Natural killer cell treated with Interleukin-12 subunit alpha and Interleukin-12 subunit beta and Interleukin-15 and Interleukin-18, amount 100 ng/mL, for 72 hours (primary cell): ENCODE data around the gene ARHGAP29. TPM values are rescaled to one million over a fixed set of nuclear protein-coding genes. Genes with fewer than 3 reads are reported as not detected.

ENCODE experiments used
- ATAC-seq, 2 donors: fragments of 150-1000 bp; cut with Tn5 transposase in 1 of 2; sonication (Bioruptor Pico), chemical (Tn5 transposase) in 1 of 2; 2 replicates each; pipeline ENCODE4 v1.10.0; 2021
- DNase-seq: peaks from one replicate; pipeline ENCODE4 v3.0.0; 2022; ENCODE audit warnings: low spot score
- H3K27ac Mint-ChIP-seq, 2 donors: 1 replicate in 1 of 2; 2 replicates in 1 of 2; pipeline ENCODE4 v1.8.0; 2022; ENCODE audit warnings: mixed read lengths in 2 of 2, mild to moderate bottlenecking in 1 of 2, moderate library complexity in 1 of 2
- H3K27me3 Mint-ChIP-seq, 2 donors: 1 replicate in 1 of 2; 2 replicates in 1 of 2; pipeline ENCODE4 v1.8.0; 2022; ENCODE audit warnings: mixed read lengths in 2 of 2
- H3K36me3 Mint-ChIP-seq: one replicate; pipeline ENCODE4 v1.8.0; 2022; ENCODE audit warnings: mixed read lengths
- H3K4me1 Mint-ChIP-seq, 2 donors: 1 replicate in 1 of 2; 2 replicates in 1 of 2; pipeline ENCODE4 v1.8.0; 2022; ENCODE audit warnings: low read depth in 2 of 2, mixed read lengths in 2 of 2, mild to moderate bottlenecking in 1 of 2
- H3K4me3 Mint-ChIP-seq: one replicate; pipeline ENCODE4 v1.8.0; 2022; ENCODE audit warnings: mixed read lengths
- H3K9me3 Mint-ChIP-seq: 2 replicates; pipeline ENCODE4 v1.8.0; 2022; ENCODE audit warnings: mixed read lengths
- total RNA-seq, 2 donors: library from RNA; stranded (reverse); gene quantifications; one replicate each; pipeline ENCODE4 v1.2.3, GENCODE V29; 2022

The ARHGAP29 gene
- total RNA-seq, 2 donors from 2014 or later = not detected

GRCh38 chr1:94130851-94131595 lies 106.4 kb downstream of the ARHGAP29 start:
- Mint-ChIP-seq H3K27me3 (peaks cover 14 to 20% of the 10 kb centered on the region in 2 donors), H3K9me3 (no peaks in the 10 kb centered on the region), H3K4me3 (no peak overlapping the region), H3K27ac (no peak overlapping the region), H3K36me3 (no peaks in the 10 kb centered on the region), H3K4me1 (no peaks in the 10 kb centered on the region)
- DNase-seq (no peak), ATAC-seq (no peak)

GRCh38 chr1:94126651-94127050 lies 110.7 kb downstream of the ARHGAP29 start:
- Mint-ChIP-seq H3K27me3 (peaks cover 13 to 23% of the 10 kb centered on the region in 2 donors), H3K4me3 (no peak overlapping the region), H3K36me3 (no peaks in the 10 kb centered on the region), H3K4me1 (peaks cover 0 to 3% of the 10 kb centered on the region in 2 donors), H3K27ac (no peak overlapping the region), H3K9me3 (no peaks in the 10 kb centered on the region)
- ATAC-seq (no peak), DNase-seq (no peak)

- Mint-ChIP-seq H3K4me3 (no peak overlapping the region), H3K36me3 (no peaks in the 10 kb centered on the region), H3K27ac (no peak overlapping the region), H3K27me3 (peaks cover 10 to 31% of the 10 kb centered on the region in 2 donors), H3K9me3 (no peaks in the 10 kb centered on the region), H3K4me1 (peaks cover 0 to 3% of the 10 kb centered on the region in 2 donors)
- ATAC-seq (no peak), DNase-seq (no peak)
These were observed 111.6 kb downstream of the ARHGAP29 start for GRCh38 chr1:94125551-94126514.

GRCh38 chr1:94124538-94124937 lies 112.8 kb downstream of the ARHGAP29 start:
- Mint-ChIP-seq H3K36me3 (no peaks in the 10 kb centered on the region), H3K4me1 (peaks cover 0 to 3% of the 10 kb centered on the region in 2 donors), H3K9me3 (no peaks in the 10 kb centered on the region), H3K27ac (no peak overlapping the region), H3K4me3 (no peak overlapping the region), H3K27me3 (peaks cover 15 to 35% of the 10 kb centered on the region in 2 donors)
- ATAC-seq = no peak
- no peak for DNase-seq

GRCh38 chr1:94122201-94122970 lies 115.0 kb downstream of the ARHGAP29 start:
- no peaks in the 10 kb centered on the region for H3K36me3 Mint-ChIP-seq
- H3K9me3 Mint-ChIP-seq = no peaks in the 10 kb centered on the region
- peaks cover 7 to 26% of the 10 kb centered on the region in 2 donors for H3K27me3 Mint-ChIP-seq
- H3K4me3 Mint-ChIP-seq = no peak overlapping the region
- H3K27ac Mint-ChIP-seq = no peak overlapping the region
- ATAC-seq (no peak), DNase-seq (no peak)
- peaks cover 0 to 3% of the 10 kb centered on the region in 2 donors for H3K4me1 Mint-ChIP-seq

Other genes with a start within 250 kb of the ARHGAP29 start
- not detected for gene ABCA4, start 116.4 kb downstream of the ARHGAP29 start, total RNA-seq
- 10 to 100 TPM; 31.0 to 35.3 TPM for gene ABCD3, start 180.8 kb upstream of the ARHGAP29 start, total RNA-seq